Stimulated activated CD4-positive, alpha-beta T cell treated with anti-CD3 and anti-CD28 coated beads, Interleukin-1b, Interleukin-23, amount 100 ng/mL, for 48 hours (primary cell): ENCODE measurements around the gene SMIM21.

Experiments
- DNase-seq: peaks from one replicate; pipeline ENCODE4 v3.0.0-alpha.2; 2020

The SMIM21 gene

GRCh38 chr18:75374466-75374865, 53.0 kb downstream of the SMIM21 start:
- no peak for DNase-seq

GRCh38 chr18:75369026-75369721, 58.3 kb downstream of the SMIM21 start:
- no peak for DNase-seq

- DNase-seq: no peak
Measured at GRCh38 chr18:75365837-75366236, 61.7 kb downstream of the SMIM21 start.

GRCh38 chr18:75365254-75365629, 62.3 kb downstream of the SMIM21 start:
- no peak for DNase-seq

GRCh38 chr18:75364512-75365253, 62.8 kb downstream of the SMIM21 start:
- DNase-seq: no peak

- no peak for DNase-seq
Measured at GRCh38 chr18:75363446-75364225, 63.9 kb downstream of the SMIM21 start.

- no peak for DNase-seq
Measured at GRCh38 chr18:75362435-75362834, 65.1 kb downstream of the SMIM21 start.

- DNase-seq: no peak
Measured at GRCh38 chr18:75360941-75361340, 66.6 kb downstream of the SMIM21 start.

GRCh38 chr18:75360215-75360614, 67.3 kb downstream of the SMIM21 start:
- DNase-seq: no peak
